GM18867 (cell line): ENCODE data around the gene CCDC127.
"Not testable (repeated sequence)": the region's sequence is repeated elsewhere in the genome, so short reads cannot be mapped to it uniquely, and the experiment has no call there.

ENCODE experiments used
- ATAC-seq: cut with Tn5 transposase; IDR thresholded peaks from one replicate; pipeline ENCODE4 v1.9.1; 2021; ENCODE audit warnings: mild to moderate bottlenecking, moderate library complexity; ENCODE audit not compliant: unreplicated experiment

Gene CCDC127

DNA sequence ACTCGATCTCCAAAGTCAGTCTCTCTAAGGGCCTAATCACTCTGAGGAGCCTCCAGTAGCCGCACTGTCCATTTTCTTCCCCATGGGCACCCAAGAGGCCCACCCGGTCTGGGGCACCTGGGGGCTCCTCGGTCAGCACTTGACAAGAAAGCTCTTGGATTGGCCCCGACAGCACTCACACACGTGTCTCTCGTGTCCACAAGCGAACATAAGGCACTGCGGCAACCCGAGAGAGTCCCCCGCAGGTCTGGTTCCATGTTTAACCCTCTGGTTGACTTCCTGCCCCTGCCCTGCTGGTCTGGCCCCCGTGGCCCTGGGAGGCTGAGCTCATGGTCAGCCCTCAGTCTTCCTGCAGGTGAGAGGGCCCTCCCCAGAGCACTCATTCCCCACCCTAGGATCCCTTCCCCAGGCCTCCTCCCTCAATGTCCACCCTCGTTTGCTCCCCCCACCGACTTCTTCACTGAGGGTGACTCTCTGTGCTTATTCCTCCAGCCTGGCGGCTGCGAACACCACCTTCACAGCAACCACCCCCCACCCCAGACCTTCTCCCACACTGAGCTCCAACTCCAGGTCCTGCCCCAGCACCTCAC, 43.0 kb downstream of the CCDC127 start:
- no peak for ATAC-seq

DNA sequence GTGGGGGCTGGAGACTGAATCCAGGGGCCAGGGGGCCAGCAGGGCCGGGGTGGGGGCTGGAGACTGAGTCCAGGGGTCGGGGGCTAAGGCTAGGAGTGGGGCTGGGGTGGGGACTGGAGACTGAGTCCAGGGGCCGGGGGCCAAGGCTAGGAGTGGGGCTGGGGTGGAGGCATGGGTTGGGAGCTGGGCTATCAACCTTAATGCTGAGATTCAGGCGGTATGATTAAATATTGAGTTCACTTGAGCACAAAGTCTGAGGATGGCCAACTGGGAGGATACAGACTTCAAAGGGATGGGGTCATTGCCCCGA, 43.7 kb downstream of the CCDC127 start:
- ATAC-seq, result no peak

DNA sequence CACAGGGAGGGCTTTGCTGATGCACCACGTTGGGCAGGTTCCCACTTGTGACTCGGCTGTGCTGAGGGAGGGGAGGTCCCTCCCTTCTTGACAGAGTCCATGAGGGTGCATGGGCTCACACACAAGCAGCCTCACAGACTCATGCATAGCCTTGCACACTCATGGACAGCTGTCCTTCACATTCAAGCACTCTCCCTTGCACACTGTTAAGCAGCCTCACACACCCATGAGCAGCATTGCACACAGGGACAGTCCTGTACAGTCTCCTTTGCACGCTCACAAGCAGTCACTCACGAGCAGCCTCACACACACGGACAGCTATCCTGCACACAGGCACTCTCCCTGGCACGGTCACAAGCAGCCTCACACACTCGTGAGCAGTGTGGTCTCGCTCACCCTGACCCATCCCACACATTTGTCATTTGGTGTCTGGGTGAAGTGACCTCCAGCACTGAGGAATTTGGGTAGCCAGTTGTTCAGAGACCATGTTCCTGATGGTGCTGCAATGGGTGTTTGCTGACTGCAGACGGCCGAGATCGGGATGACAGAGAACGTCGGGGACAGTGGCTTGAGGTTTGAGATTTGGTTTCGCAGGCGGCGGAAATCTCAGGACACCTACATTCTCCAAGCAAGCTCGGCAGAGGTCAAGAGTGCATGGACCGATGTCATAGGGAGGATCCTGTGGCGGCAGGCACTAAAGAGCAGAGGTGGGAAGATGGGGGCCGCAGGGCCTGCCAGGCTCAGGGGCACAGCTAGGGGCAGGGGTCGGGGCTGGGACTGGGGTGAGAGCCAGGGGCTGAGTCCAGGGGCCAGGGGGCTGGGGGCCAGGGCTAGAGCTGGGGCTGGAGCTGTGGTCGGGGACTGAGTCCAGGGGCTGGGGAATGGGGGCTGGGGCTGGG, 44.3 kb downstream of the CCDC127 start:
- no peak for ATAC-seq

DNA sequence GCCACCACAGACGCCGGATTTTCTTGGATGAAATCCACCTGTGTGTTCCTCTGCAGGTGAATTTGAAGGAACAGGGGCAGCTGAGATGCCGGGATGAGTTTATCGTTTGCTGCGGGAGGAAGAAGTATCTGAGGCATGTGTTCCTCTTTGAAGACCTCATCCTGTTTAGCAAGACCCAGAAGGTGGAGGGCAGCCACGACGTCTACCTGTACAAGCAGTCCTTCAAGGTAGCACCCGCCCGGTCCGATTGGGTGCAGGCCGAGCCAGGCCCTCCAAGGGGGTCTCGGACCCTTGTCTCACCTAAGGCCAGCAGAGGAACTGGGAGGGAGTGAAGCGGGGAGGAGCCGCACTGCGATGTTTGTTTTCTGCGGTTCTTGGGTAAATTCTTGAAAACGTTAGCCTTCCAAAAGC, 45.1 kb downstream of the CCDC127 start:
- no peak for ATAC-seq

DNA sequence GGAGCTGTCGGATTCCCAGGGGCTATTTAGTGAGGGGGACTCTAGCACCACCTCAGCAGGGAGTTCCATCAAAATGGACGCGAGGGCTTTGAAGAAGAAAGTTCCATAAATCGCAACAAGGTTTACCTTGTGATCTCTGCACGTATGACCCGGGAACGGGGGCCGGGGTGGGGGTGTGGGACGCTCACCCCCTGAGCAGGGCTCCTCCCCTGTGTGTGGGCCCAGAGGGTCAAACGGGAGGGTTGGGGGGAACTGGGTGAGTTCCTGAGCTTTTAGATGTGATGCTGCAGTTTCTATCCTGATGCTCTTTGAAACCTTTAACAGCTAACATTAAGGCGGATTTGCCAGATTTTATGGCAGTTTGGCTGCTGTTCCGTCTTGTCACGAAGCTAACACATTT, 45.5 kb downstream of the CCDC127 start:
- ATAC-seq, result no peak

DNA sequence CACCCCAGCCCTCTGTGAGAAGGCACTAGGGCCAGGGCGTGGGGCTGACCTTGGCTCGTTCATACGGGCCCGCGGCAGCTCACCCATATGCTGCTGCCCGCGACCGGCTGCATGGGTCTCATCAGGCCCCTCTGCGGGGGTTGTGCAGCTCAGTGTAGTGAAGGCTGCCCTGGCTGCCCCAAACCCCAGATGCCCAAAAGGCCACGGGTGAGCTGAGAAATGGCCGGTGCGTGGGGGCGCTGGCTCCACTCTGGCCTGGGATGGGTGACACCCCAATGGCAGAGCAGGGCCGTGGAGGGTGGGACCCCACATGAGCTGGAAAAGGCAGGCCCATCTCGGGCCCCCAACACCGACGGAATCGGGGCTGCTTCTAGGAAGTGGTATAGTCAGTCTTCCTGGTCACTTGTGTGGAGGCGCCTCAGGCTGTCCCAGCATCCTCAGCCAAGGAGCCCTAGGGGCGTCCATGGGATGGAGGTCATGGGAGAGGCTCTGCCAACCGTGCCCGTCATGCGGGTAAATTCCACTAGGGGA, 46.1 kb downstream of the CCDC127 start:
- ATAC-seq, result no peak

DNA sequence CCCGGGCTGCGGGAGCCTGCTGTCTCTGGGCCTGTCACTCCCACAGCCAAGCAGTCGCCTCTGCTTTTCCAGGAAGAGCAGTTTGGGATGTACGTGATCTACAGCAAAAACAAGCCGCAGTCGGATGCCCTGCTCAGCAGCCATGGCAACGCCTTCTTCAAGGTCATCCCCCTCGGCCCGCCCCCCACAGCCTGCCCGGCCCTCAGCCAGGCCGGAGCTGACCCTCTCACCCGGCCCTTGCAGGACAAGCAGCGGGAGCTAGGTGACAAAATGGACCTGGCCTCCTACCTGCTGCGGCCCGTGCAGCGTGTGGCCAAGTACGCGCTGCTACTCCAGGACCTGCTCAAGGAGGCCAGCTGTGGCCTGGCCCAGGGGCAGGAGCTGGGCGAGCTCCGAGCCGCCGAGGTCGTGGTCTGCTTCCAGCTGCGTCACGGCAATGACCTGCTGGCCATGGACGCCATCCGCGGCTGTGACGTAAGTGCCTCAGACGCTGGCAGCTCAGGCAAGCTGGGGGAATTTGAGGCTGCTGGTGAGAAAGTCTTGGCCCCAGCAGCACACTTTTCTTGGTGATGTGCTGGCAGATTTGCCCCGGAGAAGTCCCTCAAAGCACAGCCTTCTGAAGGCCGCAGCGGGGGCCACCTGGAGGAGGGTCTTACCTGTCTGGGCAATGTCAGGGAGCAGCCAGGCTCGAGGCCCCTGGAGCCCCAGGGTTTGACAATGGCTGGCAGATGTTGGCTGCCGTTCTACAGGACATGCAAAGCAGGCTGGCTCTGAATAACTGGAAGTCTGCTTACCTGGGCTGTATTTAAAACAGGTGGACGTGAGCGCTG, 46.8 kb downstream of the CCDC127 start:
- ATAC-seq, result no peak

DNA sequence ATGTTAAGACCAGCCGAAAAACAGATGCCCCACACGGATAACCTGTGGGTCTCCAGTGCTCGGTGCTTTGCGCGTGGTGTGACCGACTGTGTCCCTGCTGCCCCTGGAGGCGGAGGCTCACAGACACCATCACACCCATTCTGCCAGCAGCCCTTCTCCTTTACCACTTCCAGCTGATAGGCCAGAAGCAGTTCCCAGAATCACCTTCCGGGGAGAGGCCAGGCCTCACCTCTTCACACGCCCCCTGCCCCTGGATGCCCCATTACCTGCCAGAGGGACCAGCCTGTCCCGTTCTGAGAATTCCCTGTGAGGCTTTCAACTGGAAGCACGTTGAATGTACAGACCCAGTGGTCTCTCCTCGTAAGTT, 48.2 kb downstream of the CCDC127 start:
- no peak for ATAC-seq

DNA sequence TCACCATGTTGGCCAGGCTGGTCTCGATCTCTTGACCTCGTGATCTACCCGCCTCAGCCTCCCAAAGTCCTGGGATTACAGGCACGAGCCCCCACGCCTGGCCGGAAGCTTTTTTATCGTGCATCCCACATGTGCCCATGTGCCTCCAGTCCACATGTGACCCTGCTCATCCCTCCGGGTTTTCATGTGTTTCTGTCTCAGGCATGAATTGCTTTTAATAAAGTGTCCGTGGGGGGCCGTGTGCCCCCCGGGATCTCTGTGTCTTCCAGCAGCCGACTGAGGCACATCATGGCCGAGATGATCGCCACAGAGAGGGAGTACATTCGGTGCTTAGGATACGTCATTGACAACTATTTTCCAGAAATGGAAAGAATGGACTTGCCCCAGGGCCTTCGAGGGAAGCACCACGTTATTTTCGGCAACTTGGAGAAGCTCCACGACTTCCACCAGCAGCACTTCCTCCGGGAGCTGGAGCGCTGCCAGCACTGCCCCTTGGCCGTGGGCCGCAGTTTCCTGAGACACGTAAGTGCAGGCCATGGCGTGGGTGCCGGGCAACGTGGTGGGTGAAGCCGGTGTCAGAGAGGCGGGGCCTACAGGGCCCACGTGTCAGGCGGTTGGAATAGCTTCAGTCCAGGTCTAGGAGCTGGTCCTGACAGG, 48.8 kb downstream of the CCDC127 start:
- ATAC-seq, result no peak

DNA sequence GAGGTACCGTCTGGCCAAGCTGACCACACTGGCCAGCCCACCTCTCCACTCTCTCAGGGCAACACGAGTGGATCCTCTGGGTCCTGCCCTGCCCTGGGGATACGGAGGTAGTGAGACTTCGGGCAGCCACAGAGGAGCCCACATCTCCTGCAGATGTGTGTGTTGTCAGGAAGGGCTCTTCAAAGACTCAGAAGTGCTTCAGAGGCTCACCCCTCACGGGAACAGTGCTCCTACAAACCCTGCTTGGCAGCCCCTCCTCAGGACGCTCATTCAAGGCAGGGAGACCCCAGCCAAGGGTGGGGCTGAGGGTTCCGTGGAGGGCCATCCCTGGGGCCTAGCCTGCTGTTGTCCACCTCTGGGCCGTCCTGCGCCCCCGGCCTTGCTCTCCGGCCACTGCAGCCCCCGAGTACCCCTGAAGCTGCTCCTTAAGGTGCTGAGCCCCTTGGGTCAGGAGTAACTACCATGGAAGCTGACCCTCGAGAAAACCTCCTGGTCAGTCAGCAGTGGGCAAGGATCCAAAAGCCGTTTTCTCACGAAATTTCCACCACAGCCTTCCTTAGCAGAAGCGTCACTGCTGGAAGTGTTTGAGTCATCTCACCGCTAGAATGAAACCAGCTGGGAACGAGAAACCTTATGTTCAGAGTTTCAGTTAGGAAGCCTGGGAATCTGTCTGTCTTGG, 49.8 kb downstream of the CCDC127 start:
- ATAC-seq, result no peak

DNA sequence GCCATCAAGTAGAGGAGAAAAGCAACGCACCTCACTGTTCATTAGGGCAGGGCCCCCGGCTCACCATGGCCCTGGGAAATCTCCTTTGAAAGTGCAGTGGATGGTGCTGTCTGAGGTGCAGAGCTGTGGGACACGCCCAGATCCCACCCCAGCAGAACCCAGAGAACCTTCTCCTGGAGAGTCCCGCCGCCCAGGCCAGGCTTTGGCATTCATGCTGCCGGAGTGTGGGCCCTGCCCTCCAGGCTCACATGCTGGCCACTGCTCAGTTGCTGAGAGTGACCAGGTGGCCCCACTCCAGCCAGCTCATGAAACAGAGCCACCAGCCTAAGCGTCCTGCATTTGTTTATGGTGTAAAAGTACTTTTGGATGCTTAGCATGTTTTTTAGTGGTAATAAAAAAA, 50.4 kb downstream of the CCDC127 start:
- ATAC-seq, result no peak

DNA sequence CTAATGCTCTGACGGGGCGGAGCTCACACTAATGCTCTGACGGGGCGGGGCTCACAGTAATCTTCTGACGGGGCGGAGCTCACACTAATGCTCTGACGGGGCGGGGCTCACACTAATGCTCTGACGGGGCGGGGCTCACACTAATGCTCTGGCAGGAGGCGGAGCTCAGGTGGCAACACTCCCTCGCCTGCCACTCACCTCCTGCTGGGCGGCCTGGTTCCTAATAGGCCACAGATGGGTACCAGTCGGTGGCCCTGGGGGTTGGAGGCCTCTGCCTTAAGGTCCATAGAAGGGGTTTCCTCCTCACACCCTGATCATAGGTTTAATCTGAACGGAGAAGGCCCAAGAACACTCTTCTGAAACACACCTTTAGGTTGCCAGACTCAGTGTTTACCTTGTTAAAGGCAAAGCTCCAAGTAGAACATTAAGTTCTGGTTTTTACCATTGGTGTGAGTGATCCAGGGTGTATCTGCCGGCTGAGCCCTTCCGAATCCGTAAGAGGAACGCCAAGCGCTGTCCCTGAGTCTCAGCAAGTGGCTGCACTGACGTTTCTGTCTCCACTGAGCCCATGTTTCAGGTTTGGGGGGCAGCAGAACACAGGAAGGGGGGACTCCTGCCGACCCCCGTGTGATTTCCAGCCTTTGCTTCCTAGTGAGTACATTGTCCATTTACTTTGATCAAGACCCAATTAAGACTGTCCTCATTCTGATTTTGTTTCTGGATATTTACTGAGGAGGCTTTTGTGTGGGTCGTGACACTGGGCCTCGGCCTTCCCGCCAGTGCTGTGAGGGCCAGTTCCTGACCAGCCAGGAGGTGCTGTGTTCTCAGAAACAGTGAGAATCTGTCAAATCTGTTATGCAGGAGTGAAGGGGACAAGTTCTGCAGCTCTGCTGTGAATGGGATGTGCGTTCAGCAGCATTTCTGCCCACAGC, 51.2 kb downstream of the CCDC127 start:
- no peak for ATAC-seq

DNA sequence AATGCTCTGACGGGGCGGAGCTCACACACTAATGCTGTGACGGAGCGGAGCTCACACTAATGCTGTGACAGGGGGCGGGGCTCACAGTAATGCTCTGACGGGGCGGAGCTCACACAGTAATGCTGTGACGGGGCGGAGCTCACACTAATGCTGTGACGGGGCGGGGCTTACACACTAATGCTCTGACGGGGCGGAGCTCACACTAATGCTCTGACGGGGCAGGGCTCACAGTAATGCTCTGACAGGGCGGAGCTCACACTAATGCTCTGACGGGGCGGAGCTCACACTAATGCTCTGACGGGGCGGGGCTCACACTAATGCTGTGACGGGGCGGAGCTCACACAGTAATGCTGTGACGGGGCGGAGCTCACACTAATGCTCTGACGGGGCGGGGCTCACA, 53.2 kb downstream of the CCDC127 start:
- ATAC-seq, result not testable (repeated sequence)

DNA sequence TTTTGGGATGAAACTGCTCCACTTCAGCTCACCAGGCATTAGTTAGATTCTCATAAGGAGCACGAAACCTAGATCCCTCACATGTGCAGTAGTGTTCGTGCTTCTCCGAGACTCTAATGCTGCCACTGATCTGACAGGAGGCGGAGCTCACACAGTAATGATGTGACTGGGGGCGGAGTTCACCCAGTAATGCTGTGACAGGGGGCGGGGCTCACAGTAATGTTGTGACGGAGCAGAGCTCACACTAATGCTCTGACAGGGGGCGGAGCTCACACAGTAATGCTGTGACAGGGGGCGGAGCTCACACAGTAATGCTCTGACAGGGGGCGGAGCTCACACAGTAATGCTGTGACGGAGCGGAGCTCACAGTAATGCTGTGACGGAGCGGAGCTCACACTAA, 53.7 kb downstream of the CCDC127 start:
- no peak for ATAC-seq

DNA sequence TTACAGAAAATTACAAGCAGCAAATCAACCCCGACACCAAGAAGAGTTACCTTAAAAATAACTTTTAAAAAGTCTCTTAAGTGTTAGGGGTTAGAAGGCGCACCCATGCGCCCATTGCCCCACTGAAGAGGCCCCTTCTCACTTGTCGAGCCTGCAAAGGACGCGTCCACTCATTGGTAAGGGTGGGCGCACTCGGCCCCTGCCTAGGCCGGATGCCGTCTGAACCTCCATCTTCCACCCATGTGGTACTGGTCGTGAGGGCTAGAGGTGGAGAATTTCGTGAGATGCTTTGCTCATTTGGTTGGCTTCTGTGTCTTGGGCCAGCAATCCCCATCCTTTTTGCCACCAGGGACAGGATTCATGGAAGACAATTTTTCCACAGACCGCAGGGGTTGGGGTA, 54.1 kb downstream of the CCDC127 start:
- ATAC-seq, result no peak

DNA sequence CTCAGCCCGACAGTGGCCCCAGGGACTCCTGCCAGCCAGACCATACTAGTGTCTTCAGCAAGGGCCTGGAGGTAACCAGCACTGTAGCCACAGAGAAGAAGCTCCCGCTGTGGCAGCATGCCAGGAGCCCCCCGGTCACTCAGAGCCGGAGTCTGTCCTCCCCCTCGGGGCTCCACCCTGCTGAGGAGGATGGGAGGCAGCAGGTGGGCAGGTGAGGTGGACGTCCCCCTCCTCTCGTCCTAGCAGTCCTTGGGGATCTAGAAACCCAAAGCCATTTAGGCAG, 54.7 kb downstream of the CCDC127 start:
- ATAC-seq, result no peak

DNA sequence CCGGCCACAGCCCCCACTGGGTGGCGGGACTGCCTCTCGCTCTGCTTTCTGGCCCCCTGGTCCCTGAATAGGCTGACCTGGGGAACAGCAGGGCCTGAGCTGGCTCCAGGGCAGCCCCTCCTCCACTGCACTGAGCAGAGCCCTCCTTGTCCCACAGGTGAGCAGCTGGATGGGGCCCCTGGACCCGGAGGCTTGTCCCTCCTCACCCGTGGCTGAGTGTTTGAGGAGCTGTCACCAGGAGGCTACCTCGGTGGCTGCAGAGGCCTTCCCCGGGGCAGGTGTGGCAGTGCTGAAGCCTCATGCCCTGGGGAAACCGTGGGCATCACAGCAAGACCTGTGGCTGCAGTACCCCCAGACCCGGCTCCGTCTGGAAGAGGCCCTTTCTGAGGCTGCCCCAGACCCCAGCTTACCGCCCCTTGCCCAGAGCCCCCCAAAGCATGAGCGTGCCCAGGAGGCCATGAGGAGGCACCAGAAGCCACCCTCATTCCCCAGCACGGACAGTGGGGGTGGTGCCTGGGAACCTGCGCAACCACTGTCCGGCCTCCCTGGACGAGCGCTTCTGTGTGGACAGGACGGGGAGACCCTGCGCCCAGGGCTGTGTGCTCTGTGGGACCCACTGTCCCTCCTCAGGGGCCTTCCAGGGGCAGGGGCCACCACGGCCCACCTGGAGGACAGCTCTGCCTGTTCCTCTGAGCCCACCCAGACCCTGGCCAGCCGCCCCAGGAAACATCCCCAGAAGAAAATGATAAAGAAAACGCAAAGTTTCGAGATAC, 55.2 kb downstream of the CCDC127 start:
- ATAC-seq, result no peak

DNA sequence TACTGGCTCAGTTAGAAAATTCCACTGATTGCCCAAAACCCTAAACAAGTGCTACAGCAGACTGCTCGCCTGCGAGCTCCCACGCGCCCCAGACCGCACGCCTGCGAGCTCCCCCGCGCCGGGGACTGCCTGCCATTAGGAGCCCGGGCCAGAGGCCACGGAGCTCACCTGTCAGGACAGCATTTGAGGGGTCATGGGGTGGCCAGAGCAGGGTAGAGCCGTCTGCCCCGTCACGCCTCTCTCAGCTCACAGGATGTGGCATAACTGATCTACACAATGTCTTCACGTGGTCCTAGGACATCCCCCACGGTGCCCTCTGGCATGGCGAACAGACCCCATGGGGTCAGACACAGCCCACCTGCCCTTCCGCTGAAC, 55.8 kb downstream of the CCDC127 start:
- no peak for ATAC-seq

DNA sequence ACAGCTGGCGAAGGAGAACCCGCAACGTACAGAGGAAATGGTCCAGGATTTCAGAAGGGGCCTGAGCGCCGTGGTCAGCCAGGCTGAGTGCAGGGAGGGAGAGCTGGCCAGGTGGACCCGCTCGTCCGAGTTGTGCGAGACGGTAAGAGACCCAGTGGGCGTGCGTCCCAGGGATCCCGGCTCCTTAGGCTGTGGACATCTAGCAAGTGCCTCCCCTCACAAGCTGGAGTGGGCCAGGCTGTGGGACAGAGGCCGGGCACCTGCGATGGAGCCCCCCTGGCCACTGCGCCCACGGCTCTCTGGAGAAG, 56.2 kb downstream of the CCDC127 start:
- no peak for ATAC-seq
